ENCODE data around the gene KLHL10.

- TF ChIP-seq CTCF (IDR thresholded peaks at IDR 0.05) = no peak
- no peak for TF ChIP-seq POLR2AphosphoS5 (IDR thresholded peaks at IDR 0.05; ENCODE audit: low read depth, low read length)
- TF ChIP-seq TCF7L2 (IDR thresholded peaks at IDR 0.05; ENCODE audit: low read depth, low read length) = no peak
- TF ChIP-seq, protein P1, sequence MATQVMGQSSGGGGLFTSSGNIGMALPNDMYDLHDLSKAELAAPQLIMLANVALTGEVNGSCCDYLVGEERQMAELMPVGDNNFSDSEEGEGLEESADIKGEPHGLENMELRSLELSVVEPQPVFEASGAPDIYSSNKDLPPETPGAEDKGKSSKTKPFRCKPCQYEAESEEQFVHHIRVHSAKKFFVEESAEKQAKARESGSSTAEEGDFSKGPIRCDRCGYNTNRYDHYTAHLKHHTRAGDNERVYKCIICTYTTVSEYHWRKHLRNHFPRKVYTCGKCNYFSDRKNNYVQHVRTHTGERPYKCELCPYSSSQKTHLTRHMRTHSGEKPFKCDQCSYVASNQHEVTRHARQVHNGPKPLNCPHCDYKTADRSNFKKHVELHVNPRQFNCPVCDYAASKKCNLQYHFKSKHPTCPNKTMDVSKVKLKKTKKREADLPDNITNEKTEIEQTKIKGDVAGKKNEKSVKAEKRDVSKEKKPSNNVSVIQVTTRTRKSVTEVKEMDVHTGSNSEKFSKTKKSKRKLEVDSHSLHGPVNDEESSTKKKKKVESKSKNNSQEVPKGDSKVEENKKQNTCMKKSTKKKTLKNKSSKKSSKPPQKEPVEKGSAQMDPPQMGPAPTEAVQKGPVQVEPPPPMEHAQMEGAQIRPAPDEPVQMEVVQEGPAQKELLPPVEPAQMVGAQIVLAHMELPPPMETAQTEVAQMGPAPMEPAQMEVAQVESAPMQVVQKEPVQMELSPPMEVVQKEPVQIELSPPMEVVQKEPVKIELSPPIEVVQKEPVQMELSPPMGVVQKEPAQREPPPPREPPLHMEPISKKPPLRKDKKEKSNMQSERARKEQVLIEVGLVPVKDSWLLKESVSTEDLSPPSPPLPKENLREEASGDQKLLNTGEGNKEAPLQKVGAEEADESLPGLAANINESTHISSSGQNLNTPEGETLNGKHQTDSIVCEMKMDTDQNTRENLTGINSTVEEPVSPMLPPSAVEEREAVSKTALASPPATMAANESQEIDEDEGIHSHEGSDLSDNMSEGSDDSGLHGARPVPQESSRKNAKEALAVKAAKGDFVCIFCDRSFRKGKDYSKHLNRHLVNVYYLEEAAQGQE (IDR thresholded peaks at IDR 0.05; ENCODE audit: insufficient read depth in 1 of 2, low read depth in 2 of 2, low read length in 1 of 2) = no peak
Observed at GRCh38 chr17:41891135-41892020, 53.8 kb downstream of the KLHL10 start.

Measured in Panc1 (cell line).